Globus pallidus (tissue), 1 donor: ENCODE measurements around the gene TESMIN.

Experiments
- DNase-seq: peaks from one replicate; pipeline ENCODE4 v3.0.0-alpha.2; 2015; ENCODE audit warnings: low spot score

TESMIN gene

DNA sequence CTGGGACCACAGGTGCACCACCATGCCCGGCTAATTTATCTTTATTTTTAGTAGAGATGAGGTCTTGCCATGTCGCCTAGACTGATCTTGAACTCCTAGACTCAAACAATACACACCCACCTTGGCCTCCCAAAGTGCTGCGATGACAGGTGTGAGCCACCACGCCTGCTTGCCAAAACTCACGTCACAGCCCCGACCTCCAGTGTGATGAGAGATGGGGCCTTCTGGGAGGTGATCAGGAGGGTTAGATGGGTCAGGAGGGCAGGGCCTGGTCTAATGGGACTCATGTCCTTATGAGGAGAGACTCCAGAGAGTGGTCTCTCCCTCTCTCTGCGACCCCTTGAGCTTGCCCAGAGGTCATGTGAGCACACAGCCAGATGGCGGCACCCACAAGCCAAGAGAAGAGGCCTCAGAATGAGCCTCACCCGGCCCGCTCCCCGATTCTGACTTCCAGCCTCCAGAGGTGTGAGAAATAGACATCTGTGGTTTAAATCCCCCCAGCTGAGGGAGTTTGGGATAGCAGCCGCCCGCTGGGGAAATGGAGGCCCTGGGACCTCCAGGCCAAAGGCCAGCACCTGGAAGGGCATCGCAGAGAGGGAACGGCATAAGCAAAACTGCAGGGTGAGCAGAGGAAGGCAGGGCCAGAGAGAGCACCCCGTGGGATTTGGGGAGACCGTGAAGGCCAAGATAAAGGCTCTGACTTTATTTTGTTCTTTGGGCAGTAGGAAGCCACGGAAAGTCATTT lies 91.1 kb downstream of the TESMIN start:
- DNase-seq, result no peak

DNA sequence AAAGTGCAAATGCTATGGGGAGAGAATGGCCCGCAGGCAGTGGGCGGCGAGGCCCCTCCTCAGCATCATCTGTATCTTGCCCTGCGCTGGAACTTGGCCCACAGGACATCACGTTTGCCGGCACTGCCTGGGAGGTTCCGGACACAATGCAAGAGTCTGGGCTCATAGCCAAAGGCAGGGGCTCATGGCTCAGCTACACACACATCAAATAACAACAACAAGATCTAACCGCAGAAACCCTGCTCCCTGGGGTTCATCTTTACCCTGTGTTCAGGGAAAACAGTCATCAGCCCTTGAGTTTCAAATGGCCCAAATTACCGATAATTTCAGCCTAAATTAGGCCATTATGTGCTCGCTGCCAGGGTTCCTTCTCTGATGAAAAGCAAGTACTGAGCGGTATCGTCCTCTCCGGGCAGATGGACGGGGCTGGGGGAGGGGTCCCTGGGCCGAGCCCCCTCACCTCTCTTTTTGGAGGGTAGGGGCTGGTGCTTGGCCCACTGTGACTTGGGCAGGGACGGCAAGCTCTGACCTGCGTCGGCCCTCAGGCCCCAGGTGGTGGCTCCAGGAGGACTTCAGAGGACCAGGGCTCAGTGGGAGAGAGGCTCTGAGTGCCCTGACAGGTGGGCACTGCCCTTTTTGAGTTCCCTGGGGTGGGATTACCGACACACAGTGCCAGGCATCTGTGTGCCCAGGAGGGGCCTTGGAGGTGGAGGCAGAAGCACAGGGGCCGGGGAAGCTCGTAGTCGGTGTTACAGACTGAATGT lies 92.0 kb downstream of the TESMIN start:
- peak; percentile 9 for DNase-seq

DNA sequence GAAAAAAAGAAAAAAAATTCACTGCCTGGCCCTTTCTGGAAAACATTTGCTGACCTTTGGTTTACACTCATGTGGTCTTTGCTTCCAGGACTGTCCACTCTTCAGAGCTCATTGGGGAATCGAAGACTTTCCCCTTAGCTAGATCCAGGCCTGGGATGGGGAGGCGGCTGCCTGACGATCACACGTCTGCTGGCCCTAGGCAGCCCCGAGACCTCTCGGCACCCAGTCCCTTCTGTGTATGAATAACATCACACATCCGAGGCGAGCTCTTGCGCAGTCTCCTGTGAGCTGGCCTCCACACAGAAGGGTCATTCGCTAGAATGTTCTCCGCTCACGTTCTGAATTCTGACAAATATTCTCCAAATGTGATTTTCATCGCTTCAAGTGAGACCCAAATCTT lies 92.7 kb downstream of the TESMIN start:
- DNase-seq, result no peak

DNA sequence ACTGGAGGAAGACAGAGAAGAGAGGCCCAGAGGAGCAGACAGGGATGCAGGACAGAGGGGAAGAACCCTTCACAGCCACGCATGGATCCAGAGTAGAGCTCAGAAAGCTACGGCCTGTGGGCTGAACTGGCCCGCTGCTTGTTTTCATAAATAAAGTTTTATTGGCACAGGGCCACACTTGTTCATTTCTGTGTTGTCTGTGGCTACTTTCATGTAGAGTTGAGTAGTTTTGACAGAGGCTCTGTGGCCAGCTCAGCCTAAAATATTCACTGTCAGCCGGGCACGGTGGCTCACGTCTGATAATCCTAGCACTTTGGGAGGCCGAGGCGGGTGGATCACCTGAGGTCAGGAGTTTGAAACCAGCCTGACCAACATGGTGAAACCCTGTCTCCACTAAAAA lies 93.2 kb downstream of the TESMIN start:
- DNase-seq, result no peak
